GM12892 (cell line): ENCODE measurements around the gene RBMS1.

ENCODE experiments used
- DNase-seq: peaks from one replicate; pipeline ENCODE4 v3.0.0; 2011; ENCODE audit not compliant: insufficient read length
- FAIRE-seq: peaks from 2 replicates; lab custom pipeline; 2011; peaks lifted over from hg19 to GRCh38; lab: Jason Lieb, UNC
- POLR2A ChIP-seq: IDR thresholded peaks from 2 replicates; pipeline ENCODE4 v1.6.1; 2011; ENCODE audit warnings: low read depth, low read length, control low read depth
- POLR2AphosphoS5 ChIP-seq: IDR thresholded peaks from 2 replicates; pipeline ENCODE4 v1.6.1; 2011; ENCODE audit warnings: low read depth, low read length, control low read depth
- TAF1 ChIP-seq: IDR thresholded peaks from 2 replicates; pipeline ENCODE4 v1.6.1; 2011; ENCODE audit warnings: low read depth, mild to moderate bottlenecking, control low read depth, low read length, borderline replicate concordance

Gene RBMS1

GRCh38 chr2:160515120-160515519, 21.5 kb upstream of the RBMS1 start:
- no peak for TF ChIP-seq POLR2A
- TF ChIP-seq TAF1, result no peak
- no peak for TF ChIP-seq POLR2AphosphoS5
- FAIRE-seq (no peak), DNase-seq (no peak)

- DNase-seq (no peak), FAIRE-seq (no peak)
- TF ChIP-seq TAF1 (no peak), POLR2A (no peak), POLR2AphosphoS5 (no peak)
Measured at GRCh38 chr2:160513120-160513519, 19.5 kb upstream of the RBMS1 start.

- no peak for DNase-seq
- TF ChIP-seq POLR2A (no peak), TAF1 (no peak), POLR2AphosphoS5 (no peak)
- no peak for FAIRE-seq
Measured at GRCh38 chr2:160512491-160512890, 18.9 kb upstream of the RBMS1 start.

GRCh38 chr2:160510617-160511016, 17.0 kb upstream of the RBMS1 start:
- no peak for TF ChIP-seq POLR2AphosphoS5
- TF ChIP-seq TAF1, result no peak
- TF ChIP-seq POLR2A, result no peak
- no peak for DNase-seq
- FAIRE-seq, result no peak

- no peak for FAIRE-seq
- no peak for TF ChIP-seq POLR2AphosphoS5
- no peak for TF ChIP-seq TAF1
- TF ChIP-seq POLR2A, result no peak
- DNase-seq, result no peak
Measured at GRCh38 chr2:160509016-160509415, 15.4 kb upstream of the RBMS1 start.

GRCh38 chr2:160507464-160507863, 13.9 kb upstream of the RBMS1 start:
- DNase-seq (no peak), FAIRE-seq (no peak)
- TF ChIP-seq POLR2A, result no peak

GRCh38 chr2:160507046-160507407, 13.4 kb upstream of the RBMS1 start:
- DNase-seq, result no peak
- no peak for TF ChIP-seq POLR2AphosphoS5
- no peak for TF ChIP-seq POLR2A
- no peak for TF ChIP-seq TAF1
- no peak for FAIRE-seq

- TF ChIP-seq POLR2A, result no peak
- no peak for TF ChIP-seq POLR2AphosphoS5
- no peak for TF ChIP-seq TAF1
- FAIRE-seq (no peak), DNase-seq (no peak)
Measured at GRCh38 chr2:160506371-160507045, 12.9 kb upstream of the RBMS1 start.

- TF ChIP-seq TAF1 (no peak), POLR2A (no peak), POLR2AphosphoS5 (no peak)
- DNase-seq, result no peak
- FAIRE-seq, result no peak
Measured at GRCh38 chr2:160505256-160505655, 11.6 kb upstream of the RBMS1 start.

GRCh38 chr2:160502478-160502877, 8.9 kb upstream of the RBMS1 start:
- no peak for TF ChIP-seq TAF1
- no peak for TF ChIP-seq POLR2A
- TF ChIP-seq POLR2AphosphoS5, result no peak
- DNase-seq, result no peak
- no peak for FAIRE-seq

- FAIRE-seq, result no peak
- TF ChIP-seq POLR2A (no peak), TAF1 (no peak), POLR2AphosphoS5 (no peak)
- no peak for DNase-seq
Measured at GRCh38 chr2:160501370-160501769, 7.8 kb upstream of the RBMS1 start.

- TF ChIP-seq TAF1, result no peak
- TF ChIP-seq POLR2AphosphoS5, result no peak
- TF ChIP-seq POLR2A, result no peak
- no peak for FAIRE-seq
- no peak for DNase-seq
Measured at GRCh38 chr2:160499865-160500264, 6.3 kb upstream of the RBMS1 start.
